Measurements from ENCODE around the gene C5. TPM values are rescaled to one million over a fixed set of nuclear protein-coding genes. Genes with fewer than 3 reads are reported as not detected.

C5 gene
- total RNA-seq, 1 experiment from 2014 or later: 0.74 TPM

- H3K36me3 Mint-ChIP-seq (ENCODE audit: insufficient read depth in 1 of 3, low read depth in 3 of 3): 0 out of 7 replicates have a peak, but pooled peaks cover 0 to under 1% (median 0%) of the 10 kb centered on the region in 3 experiments
- no peak overlapping the region for H2BK5ac ChIP-seq (ENCODE audit: insufficient read length, low read length)
- H3K18ac ChIP-seq (ENCODE audit: insufficient read length, low read depth, low read length): no peak overlapping the region
- H3K9me3 ChIP-seq (ENCODE audit: control insufficient read depth, low read depth, low read length): no peaks in the 10 kb centered on the region
- H2AFZ ChIP-seq (ENCODE audit: low read length): no peak overlapping the region
- no peak overlapping the region for H3K23ac ChIP-seq (ENCODE audit: insufficient read length, low read depth, low read length)
- TF ChIP-seq CTCF (conservative IDR thresholded peaks at IDR 0.05): no peak
- DNase-seq: no peak
- H4K8ac ChIP-seq (replicated peaks; ENCODE audit: insufficient read length, low read depth, low read length): no peak overlapping the region
- H3K56ac ChIP-seq (ENCODE audit: insufficient read length, low read depth, low read length): no peak overlapping the region
- no peak overlapping the region for H3K14ac ChIP-seq (ENCODE audit: insufficient read depth, low read length)
- H4K5ac ChIP-seq (ENCODE audit: insufficient read length, low read depth, low read length): no peak overlapping the region
- no CpG with 5 or more reads among the region's 5 CpGs for WGBS (ENCODE audit: extremely low coverage, insufficient read length, low lambda C conversion rate)
- H3K4ac ChIP-seq (ENCODE audit: low read depth, low read length): no peak overlapping the region
- H3K79me2 ChIP-seq (ENCODE audit: insufficient read depth, low read length): no peaks in the 10 kb centered on the region
- no peaks in the 10 kb centered on the region for H3K27me3 Mint-ChIP-seq (ENCODE audit: low read depth)
- H2BK12ac ChIP-seq (ENCODE audit: insufficient read length, low read depth, low read length): no peak overlapping the region
- H3K27ac ChIP-seq (ENCODE audit: insufficient read length, low read depth, low read length): no peak overlapping the region
- no peaks in the 10 kb centered on the region; a peak in 1 of 5 replicates for H3K9me3 Mint-ChIP-seq
- no peak overlapping the region for H2BK15ac ChIP-seq (ENCODE audit: low read depth, low read length)
- no peak overlapping the region for H4K91ac ChIP-seq (ENCODE audit: insufficient read length, low read depth, low read length)
- H3K23me2 ChIP-seq (ENCODE audit: insufficient read length, low read depth, low read length, poor library complexity, severe bottlenecking): no peaks in the 10 kb centered on the region
- H3K4me3 Mint-ChIP-seq: no peak overlapping the region
- H2BK120ac ChIP-seq (ENCODE audit: low read depth, low read length, poor library complexity, severe bottlenecking): no peak overlapping the region
- peaks cover 20 to 33% of the 10 kb centered on the region in 2 experiments for H3K4me1 Mint-ChIP-seq
- H3K4me2 ChIP-seq (ENCODE audit: insufficient read depth, insufficient read length, low read length): no peak overlapping the region
- no peak overlapping the region for H2AK5ac ChIP-seq (ENCODE audit: insufficient read length, low read length)
- peaks cover 10% of the 10 kb centered on the region; the same call in 1 of the 2 replicates for H3K4me1 ChIP-seq (ENCODE audit: insufficient read depth, low read length)
- no peaks in the 10 kb centered on the region for H3K27me3 ChIP-seq (ENCODE audit: insufficient read depth, low read length)
- H4K20me1 ChIP-seq (ENCODE audit: control insufficient read depth, insufficient read depth, insufficient read length): no peaks in the 10 kb centered on the region
- no peak overlapping the region for H3K9ac ChIP-seq (ENCODE audit: extremely low read depth, insufficient read length, low read length)
- no peaks in the 10 kb centered on the region for H3K79me1 ChIP-seq (ENCODE audit: insufficient read depth, low read depth, low read length, poor library complexity, severe bottlenecking)
- no peak overlapping the region for H3K27ac Mint-ChIP-seq
- H3T11ph ChIP-seq (ENCODE audit: low read length): no peak overlapping the region
- H2BK20ac ChIP-seq (ENCODE audit: low read depth, low read length, poor library complexity, severe bottlenecking): no peak overlapping the region
Measured at GRCh38 chr9:120909904-120910303, 140.2 kb downstream of the C5 start.

Data from H9 (cell line).